ENCODE data around the gene ULK4.

GRCh38 chr3:41999909-42000308, 38.0 kb upstream of the ULK4 start:
- TF ChIP-seq CTCF (IDR thresholded peaks at IDR 0.05; ENCODE audit: borderline replicate concordance, extremely low read depth, low read length, poor library complexity, severe bottlenecking): no peak
- TF ChIP-seq EZH2 (IDR thresholded peaks at IDR 0.05; ENCODE audit: borderline replicate concordance, low read depth, low read length, severe bottlenecking): no peak

Data from DND-41 (cell line).